Sciatic nerve (tissue), 2 donors: ENCODE measurements around the gene CALCR. TPM values are rescaled to one million over a fixed set of nuclear protein-coding genes. Genes with fewer than 3 reads are reported as not detected.
"Not testable (repeated sequence)": the region's sequence is repeated elsewhere in the genome, so short reads cannot be mapped to it uniquely, and the experiment has no call there.

Experiments used
- ATAC-seq: fragments of 200-7000 bp; cut with Tn5 transposase; one replicate; pipeline ENCODE4 v1.9.1; 2020; ENCODE audit warnings: mild to moderate bottlenecking, moderate library complexity
- DNase-seq: peaks from one replicate; pipeline ENCODE4 v3.0.0-alpha.2; 2020; ENCODE audit warnings: low spot score
- intact Hi-C: fragments of 100-400 bp; cut with DNase I; formaldehyde crosslinking; loops from one replicate; pipeline ENCODE4 v1.14.2; 2022
- total RNA-seq: library from RNA; stranded (reverse); fragmentation: NEBNext Ultra II Directional; extraction: Animal tissue kit (Norgen Biotek cat#: 25700); gene quantifications from one replicate; pipeline ENCODE4 v1.2.1, GENCODE V29; 2021
- donor health status: DM: no; HTN: no; CAD: no.
- donor health status: DM: no; HTN: no; CAD: no.

The CALCR gene
- total RNA-seq: 0.62 TPM

DNA sequence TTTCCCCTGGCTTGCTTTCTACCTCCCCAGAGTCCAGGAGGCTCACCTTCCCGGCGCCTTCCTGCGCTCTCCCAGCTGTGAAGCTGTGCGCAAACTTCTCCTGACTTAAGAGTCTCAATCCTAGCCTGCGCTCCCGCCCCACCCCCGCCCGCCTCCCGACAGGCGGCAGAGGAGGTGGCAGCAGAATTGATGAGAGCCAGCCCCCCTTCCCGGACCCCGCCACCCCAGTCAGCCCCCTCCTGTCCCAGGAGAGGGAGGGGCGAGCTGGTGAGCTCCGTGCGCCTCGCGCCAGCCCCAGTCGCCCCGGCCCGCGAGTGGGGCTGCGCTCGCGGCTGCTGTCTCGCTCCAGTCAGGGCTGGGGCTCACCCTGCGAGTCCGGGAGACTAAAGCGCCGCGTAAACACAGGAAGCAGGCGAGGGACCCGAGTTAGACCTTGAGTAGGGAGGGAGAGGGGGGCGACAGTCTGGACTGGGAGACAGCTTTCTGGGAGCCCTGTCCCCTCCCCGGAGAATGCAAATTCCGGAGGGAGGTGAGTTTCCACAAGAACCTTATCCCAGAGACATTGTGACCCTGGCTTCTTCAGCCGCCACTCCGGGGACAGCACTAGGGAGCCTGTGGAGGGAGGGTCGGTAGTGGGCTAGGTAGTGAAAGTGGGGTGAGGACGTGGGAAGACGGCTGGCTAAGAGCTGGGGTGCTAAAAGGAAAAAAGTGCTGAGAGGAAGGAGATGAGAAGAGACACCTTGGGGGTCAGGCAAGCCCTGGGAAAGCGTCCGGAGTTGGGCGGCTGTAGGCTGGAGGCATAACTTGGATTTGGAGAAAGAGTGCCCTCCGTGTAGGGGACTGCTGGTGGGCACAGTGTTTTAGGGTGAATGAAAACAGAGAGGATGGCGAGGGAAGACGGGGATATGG, at the start of gene CALCR:
TSS of gene CALCR (minus strand) at position 79 of the 909 bp plus-strand sequence. CDS start 87,743 bp downstream, outside the sequence.
- DNase-seq (no peak), ATAC-seq (peak; percentile 54)
- intact Hi-C loops: no loop called here

DNA sequence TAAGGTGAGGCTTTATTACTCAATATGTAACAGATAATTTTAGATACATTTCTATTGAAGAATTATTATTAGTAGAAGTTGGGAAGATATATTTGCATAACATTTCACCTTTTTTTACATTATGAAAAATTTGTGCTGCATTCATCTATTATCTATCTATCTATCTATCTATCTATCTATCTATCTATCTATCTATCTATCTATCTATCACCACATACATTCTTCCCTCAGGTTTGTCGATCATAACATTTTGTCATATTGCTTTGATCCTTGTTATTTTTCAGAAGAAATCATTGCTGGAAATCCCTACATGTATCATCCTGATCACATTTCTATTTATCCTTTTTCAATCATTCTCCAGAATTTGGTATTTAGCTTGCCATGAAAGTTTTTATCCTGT, 49.3 kb upstream of the CALCR start:
- intact Hi-C loops: no loop called here

DNA sequence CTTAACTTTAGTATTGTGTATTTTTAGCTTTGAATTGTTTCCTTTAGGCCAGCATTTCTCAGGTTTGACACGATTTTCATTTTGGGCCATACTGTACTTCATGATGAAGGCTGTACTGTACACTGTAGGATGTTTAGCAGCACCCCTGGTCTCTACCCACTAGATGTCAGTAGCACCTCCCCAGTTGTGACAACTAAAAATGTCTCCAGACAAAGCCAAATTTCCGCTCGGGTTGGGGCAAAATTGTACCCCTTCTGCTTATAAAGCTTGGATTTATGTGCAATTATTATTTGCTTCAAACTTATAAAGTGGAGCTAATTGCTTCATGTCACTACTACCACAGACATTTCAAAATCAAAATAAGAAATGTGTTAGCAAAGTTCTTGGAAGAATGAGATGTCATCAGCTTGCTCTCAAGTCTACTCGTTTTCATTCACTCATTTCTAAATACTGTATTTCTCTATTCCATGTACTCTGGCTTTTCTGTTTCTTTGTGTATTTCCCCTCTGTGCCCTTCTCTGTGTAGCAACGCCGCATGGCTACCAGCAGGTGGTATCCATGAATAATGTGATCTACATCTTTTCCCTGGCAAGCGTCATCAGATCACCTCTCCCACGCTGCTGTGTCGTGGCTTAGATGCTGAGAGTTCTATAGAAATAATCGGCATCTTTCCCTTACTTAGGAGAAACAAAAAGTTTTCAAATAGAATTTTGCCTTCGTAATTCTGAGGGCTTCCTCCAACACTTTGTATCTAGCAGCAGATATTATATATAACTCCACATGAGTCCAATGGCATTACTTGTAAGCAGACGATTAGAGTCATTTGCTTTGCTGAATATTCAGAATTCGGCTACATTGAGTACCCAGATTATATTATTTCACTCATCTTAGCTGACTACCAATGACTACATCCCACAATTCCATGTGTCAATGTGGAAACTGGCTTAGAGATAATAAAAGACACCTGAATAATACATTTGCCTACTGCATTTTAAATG, 47.8 kb upstream of the CALCR start:
- no peak for DNase-seq
- intact Hi-C loops: no loop called here
- ATAC-seq: no peak

More for the DNA sequence above, 49.3 kb upstream of the CALCR start:
- no peak for DNase-seq
- no peak for ATAC-seq

DNA sequence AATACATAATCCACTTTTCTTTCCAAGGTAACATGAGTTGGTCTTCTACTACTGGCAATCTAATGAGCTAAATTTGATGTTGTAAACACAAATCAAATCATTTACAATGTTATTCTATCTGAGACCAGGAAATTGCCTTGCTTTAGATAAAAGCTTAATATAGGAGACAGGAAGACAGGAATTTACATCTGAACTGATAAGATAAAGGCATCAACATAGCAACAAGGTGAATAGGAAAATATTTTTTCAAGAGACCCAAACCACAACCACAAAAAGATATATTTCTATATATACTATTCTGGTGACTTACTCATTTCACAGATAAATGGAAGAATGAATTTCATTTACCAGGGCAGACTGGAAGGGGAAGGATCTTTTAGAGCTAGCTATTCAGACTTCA, 46.3 kb upstream of the CALCR start:
- no peak for DNase-seq
- intact Hi-C loops: no loop called here
- no peak for ATAC-seq

GRCh38 chr7:93620057-93620456, 45.5 kb upstream of the CALCR start:
- ATAC-seq (no peak), DNase-seq (no peak)
- intact Hi-C loops: no loop called here

DNA sequence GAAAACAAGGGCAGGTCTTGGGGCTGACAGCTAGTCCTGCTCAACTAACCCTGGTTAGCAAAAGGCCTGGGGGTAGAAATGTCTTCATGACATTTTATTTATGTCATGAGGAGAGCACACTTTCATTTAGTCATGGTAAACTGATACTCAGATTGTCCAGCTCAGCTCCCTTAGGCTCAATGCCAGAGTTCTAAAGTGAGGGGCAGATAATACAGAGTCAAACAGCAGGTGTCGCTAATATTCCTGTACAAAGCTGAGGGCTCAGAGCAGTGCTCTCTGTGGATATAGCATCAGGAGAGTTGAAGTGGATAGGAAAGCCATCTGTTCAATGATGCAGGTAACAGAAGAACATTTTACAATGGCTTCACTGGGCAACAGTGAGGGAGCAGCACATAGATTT, 26.8 kb upstream of the CALCR start:
- no peak for DNase-seq
- no peak for ATAC-seq
- intact Hi-C loops: no loop called here

GRCh38 chr7:93594250-93594649, 19.7 kb upstream of the CALCR start:
- DNase-seq (no peak), ATAC-seq (no peak)
- intact Hi-C loops: no loop called here

DNA sequence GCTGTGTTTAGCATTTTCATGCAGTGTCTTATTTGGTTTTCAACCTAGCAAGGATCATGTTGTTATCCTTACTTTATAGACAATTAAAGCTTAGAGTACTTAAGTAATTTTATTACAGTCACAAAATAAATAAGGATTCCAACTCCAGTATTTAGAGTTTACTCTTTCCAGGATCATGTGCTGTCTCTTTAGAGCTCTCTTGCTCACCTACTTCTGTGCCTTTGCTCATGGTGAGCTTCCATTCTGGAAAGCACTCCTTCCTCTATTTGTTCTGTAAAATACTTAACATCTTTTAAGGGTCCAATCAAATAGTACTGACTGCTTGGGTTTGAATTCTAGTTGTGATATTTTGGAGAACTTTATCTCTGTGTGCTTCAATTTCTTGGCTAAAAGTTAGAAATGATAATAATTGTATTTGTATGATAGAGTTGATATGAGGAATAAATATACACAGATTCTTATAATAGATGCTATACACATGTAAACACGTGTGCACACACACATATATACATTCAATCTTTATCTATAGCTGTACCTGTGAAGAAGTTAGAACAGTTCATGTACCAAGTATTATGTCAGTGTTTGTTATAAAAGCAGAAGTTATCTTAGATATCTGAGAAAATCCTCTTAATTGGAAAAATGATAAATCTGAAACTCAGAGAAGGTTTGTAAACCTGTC, 18.2 kb upstream of the CALCR start:
- ATAC-seq (no peak), DNase-seq (no peak)
- intact Hi-C loops: no loop called here

- intact Hi-C loops, DNase-seq, ATAC-seq: not testable (repeated sequence)
Measured at GRCh38 chr7:93591224-93592050, 16.9 kb upstream of the CALCR start.

DNA sequence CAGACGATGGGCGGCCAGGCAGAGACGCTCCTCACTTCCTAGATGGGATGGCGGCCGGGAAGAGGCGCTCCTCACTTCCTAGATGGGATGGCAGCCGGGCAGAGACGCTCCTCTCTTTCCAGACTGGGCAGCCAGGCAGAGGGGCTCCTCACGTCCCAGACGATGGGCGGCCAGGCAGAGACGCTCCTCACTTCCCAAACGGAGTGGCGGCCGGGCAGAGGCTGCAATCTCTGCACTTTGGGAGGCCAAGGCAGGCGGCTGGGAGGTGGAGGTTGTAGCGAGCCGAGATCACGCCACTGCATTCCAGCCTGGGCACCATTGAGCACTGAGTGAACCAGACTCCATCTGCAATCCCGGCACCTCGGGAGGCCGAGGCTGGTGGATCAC, 11.9 kb upstream of the CALCR start:
- DNase-seq, intact Hi-C loops, ATAC-seq: not testable (repeated sequence)

GRCh38 chr7:93585694-93586478, 11.4 kb upstream of the CALCR start:
- ATAC-seq, intact Hi-C loops, DNase-seq: not testable (repeated sequence)

DNA sequence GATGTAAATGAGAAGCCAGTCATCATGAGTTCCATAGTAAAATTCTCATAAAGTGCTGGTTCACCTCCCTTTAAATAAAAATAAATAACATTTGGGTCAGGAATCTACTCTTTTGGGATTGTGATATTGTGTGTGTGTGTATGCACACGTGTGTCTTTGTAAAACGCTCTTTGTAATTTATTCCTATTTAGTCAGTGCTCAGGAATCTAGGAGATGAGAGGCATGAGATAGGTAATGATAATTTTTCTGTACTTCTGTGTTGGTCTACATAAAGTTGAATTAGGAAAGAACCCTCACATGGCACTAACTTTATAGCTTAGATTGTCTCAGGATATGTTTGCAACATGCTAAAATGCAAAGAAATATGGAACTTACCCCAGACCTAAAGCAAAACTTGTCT, 4.9 kb upstream of the CALCR start:
- intact Hi-C loops: no loop called here
- ATAC-seq (no peak), DNase-seq (no peak)

DNA sequence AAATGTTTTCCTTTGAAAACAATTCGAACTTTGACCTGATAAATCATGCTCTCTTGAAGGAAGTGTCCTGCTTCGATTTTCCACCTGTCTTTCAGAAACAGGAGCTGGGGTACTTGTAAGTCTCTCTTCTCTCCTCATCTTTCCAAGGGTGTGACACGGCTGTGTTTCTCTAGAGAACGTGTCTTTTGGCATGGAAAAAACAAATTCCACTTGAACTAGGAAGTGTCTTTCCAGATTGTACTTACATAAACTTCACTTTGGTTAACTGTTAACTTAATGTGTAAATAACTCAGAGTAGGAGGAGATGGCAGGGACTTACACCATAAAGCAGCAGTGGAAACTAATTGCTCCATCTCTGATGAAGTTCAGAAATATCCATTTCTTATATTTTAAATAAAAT, 4.2 kb upstream of the CALCR start:
- ATAC-seq (no peak), DNase-seq (no peak)
- intact Hi-C loops: no loop called here

- intact Hi-C loops: no loop called here
- DNase-seq (no peak), ATAC-seq (peak; percentile 31)
Measured at GRCh38 chr7:93575555-93576399, 1.3 kb upstream of the CALCR start.

DNA sequence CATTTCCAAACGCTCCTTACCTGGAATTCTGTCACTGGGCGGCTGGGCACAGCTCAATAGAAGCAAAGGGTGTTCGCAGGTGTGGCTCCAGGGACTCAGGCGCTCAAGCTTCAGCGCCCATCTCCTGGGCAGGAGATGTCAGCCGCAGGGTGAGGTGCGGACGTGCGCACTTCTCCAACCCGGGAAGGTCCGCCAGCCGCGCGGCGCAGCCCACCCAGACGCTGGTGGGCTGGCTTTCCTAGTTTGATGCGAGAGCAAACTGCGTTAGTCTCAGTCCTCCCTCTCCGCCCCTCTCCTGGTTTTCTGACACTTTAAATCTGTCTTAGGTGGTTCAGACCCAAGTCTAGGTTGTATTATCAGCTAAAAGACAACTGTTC, 267 bp downstream of the CALCR start:
- DNase-seq: no peak
- intact Hi-C loops: no loop called here
- ATAC-seq: peak; percentile 18

GRCh38 chr7:93569189-93569588, 5.3 kb downstream of the CALCR start:
- no peak for ATAC-seq
- no peak for DNase-seq

DNA sequence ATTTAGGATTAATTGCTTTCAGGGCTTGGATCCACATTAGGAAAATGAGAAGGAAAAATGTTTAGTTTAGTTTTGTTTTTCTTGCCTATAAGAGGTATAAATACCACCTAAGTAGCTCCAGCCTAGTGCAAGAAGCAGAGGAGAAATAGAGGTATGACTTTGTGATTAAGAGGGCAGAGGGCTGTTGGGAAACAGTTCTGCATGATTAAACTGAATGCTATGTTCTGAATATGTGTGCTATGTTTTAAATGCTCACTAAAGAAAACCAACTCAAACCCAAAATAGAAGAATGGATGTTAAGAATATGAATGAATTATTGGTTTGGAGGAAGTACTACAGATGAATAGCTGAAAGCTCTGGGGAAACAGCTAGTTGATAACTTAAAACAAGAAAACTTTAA, 7.6 kb downstream of the CALCR start:
- intact Hi-C loops: no loop called here
- DNase-seq (no peak), ATAC-seq (no peak)

More at GRCh38 chr7:93569189-93569588, 5.3 kb downstream of the CALCR start:
- intact Hi-C loops: no loop called here
